ENCODE data around the gene RNF144A.

GRCh38 chr2:7083580-7084509 is 166.6 kb downstream of the RNF144A start:
- no peak for TF ChIP-seq GATA3 (IDR thresholded peaks at IDR 0.05; ENCODE audit: low read depth, low read length)
- TF ChIP-seq GATA2 (IDR thresholded peaks at IDR 0.05; ENCODE audit: low read depth, low read length): no peak
